Neural crest cell (in vitro differentiated cells): Measurements from ENCODE around the gene STX17. TPM values are rescaled to one million over a fixed set of nuclear protein-coding genes. Genes with fewer than 3 reads are reported as not detected.

ENCODE experiments used
- DNase-seq: peaks from one replicate; pipeline ENCODE4 v3.0.0; 2021; ENCODE audit warnings: low read depth, mixed read lengths, low spot score
- H3K27ac Mint-ChIP-seq: one replicate; pipeline ENCODE4 v1.8.0; 2021; ENCODE audit warnings: mild to moderate bottlenecking, mixed read lengths; ENCODE audit not compliant: unreplicated experiment
- H3K27me3 Mint-ChIP-seq: 2 replicates; pipeline ENCODE4 v1.8.0; 2021; ENCODE audit warnings: low read depth, mild to moderate bottlenecking, mixed read lengths
- H3K36me3 Mint-ChIP-seq: 2 replicates; pipeline ENCODE4 v1.8.0; 2021; ENCODE audit warnings: low read depth, mild to moderate bottlenecking, mixed read lengths
- H3K4me1 Mint-ChIP-seq: 2 replicates; pipeline ENCODE4 v1.8.0; 2021; ENCODE audit warnings: mixed read lengths
- H3K4me3 Mint-ChIP-seq: one replicate; pipeline ENCODE4 v1.8.0; 2021; ENCODE audit warnings: mild to moderate bottlenecking, mixed read lengths
- H3K9me3 Mint-ChIP-seq: 2 replicates; pipeline ENCODE4 v1.8.0; 2021; ENCODE audit warnings: mixed read lengths
- CTCF ChIP-seq: fragments of 200-600 bp; sonication (generic); conservative IDR thresholded peaks from 2 replicates; pipeline ENCODE4 v1.5.0; 2021; ENCODE audit warnings: antibody characterized with exemption, mild to moderate bottlenecking
- total RNA-seq: library from RNA; stranded (reverse); gene quantifications from 2 replicates; pipeline ENCODE4 v1.2.1, GENCODE V29; 2021

Gene STX17
- total RNA-seq, 1 donor from 2014 or later: 24.3 TPM

DNA sequence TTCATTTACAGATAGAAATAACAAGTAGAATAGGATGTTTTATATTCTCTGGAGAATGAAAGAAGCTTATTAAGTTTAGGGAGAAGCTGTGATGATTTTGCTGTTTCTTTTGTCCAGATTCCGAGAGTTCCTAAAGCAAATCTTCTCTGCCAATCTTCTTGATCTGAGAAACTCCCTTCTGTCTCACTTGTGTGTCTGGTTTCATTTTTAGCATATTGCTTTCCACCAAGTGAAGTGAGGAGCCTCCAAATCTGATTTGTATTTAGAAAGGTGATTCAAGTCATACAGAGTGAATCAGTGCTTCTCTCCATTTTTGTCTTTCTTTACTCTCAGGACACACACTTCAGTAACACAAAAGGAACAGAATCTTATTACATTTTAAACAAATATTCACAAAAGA, 48.4 kb downstream of the STX17 start:
- no peak for DNase-seq
- no peaks in the 10 kb centered on the region for H3K9me3 Mint-ChIP-seq
- H3K4me3 Mint-ChIP-seq: no peak overlapping the region
- no peak overlapping the region for H3K27ac Mint-ChIP-seq
- TF ChIP-seq CTCF: no peak
- no peaks in the 10 kb centered on the region for H3K27me3 Mint-ChIP-seq
- no peaks in the 10 kb centered on the region for H3K4me1 Mint-ChIP-seq
- H3K36me3 Mint-ChIP-seq: peaks cover 12% of the 10 kb centered on the region

DNA sequence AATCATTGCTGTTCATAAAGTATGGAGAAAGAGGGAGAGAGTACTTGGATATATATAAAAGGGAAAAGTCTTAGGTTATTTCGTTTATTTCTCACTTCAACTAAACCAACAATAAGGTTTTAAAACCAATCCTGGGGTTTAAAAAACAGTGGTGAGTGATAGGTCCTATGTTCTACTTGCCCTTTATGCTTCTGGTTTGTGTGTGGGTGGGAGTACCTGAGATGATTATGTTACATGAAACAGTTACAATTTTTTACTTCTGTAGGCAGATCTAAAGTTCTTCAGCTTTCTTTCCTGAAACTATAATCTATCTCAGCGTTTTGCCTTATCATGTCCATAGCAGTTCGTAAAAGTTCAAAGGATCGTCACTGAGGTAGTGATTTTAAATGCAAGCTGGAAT, 49.2 kb downstream of the STX17 start:
- Mint-ChIP-seq H3K36me3 (peaks cover 9% of the 10 kb centered on the region), H3K27ac (no peak overlapping the region), H3K27me3 (no peaks in the 10 kb centered on the region), H3K4me3 (no peak overlapping the region), H3K4me1 (no peaks in the 10 kb centered on the region), H3K9me3 (no peaks in the 10 kb centered on the region)
- no peak for DNase-seq
- TF ChIP-seq CTCF: no peak

DNA sequence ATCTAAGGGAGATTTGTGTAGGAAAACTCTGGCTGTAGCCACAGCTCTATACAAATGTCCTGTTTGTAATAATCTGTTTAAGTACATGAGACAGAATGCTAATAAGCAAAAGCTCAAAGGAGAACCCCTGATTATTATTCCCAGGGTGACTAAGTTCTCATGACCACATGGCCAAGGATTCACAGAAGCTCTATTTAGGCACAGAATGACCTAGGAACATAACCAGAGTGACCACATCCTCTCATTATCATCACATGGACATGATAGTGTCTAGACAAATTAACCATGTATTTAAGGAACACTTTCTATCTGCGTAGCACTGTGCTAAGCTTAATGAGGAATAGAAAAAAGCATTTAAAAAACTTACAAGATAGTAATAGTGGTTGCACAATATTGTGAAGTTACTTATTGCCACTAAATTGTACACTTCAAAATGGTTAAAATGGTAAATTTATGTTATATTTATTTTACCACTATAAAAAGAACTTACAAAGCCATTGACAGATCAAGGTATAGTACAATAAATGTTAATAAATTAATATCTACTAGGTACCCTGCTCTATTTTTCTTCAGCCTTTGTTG, 56.3 kb downstream of the STX17 start:
- Mint-ChIP-seq H3K4me3 (no peak overlapping the region), H3K9me3 (no peaks in the 10 kb centered on the region), H3K36me3 (no peaks in the 10 kb centered on the region), H3K27me3 (no peaks in the 10 kb centered on the region), H3K4me1 (no peaks in the 10 kb centered on the region), H3K27ac (no peak overlapping the region)
- DNase-seq: no peak
- TF ChIP-seq CTCF: no peak

DNA sequence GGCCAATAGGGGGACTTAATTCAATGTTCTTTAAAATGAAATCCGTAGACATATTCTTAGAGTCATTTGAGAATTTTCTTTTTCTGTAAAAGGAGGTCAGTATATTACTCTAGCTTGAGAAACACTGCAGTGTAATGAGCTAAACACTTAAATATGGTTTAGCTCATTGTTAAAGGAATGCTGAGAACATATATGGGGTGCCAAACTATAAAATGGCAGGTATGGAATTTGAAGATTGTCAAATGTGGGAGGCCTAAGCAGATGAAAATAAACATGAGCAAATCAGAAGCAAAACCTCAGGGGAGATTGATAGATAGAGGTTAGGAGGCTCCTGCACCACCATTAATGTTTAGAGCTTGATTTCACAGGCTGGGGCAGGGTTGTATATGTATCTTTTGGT, 57.9 kb downstream of the STX17 start:
- no peak for DNase-seq
- TF ChIP-seq CTCF: no peak
- no peak overlapping the region for H3K27ac Mint-ChIP-seq
- no peak overlapping the region for H3K4me3 Mint-ChIP-seq
- H3K4me1 Mint-ChIP-seq: no peaks in the 10 kb centered on the region
- H3K27me3 Mint-ChIP-seq: no peaks in the 10 kb centered on the region
- H3K9me3 Mint-ChIP-seq: no peaks in the 10 kb centered on the region
- H3K36me3 Mint-ChIP-seq: peaks cover 3% of the 10 kb centered on the region

DNA sequence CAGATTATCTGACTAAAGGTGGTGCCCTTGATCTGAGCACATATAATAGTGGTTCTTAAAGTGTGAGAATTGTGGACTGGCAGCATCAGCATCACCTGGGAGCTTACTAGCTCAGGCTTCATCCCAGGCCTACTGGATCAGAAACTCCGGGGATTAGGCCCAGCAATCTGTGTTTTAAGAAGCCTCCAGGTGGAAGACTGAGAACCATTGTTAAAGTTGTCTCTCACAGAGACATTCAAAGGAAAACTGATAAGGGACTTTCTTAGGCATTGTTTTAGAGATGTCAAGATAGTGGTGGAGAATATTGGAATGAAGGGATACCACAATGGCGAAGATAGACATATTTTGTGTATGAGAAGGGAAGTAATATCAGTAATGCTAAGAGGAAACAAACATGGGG, 59.5 kb downstream of the STX17 start:
- no peak for TF ChIP-seq CTCF
- no peaks in the 10 kb centered on the region for H3K9me3 Mint-ChIP-seq
- H3K27ac Mint-ChIP-seq: no peak overlapping the region
- peaks cover 3% of the 10 kb centered on the region for H3K36me3 Mint-ChIP-seq
- H3K4me3 Mint-ChIP-seq: no peak overlapping the region
- no peaks in the 10 kb centered on the region for H3K4me1 Mint-ChIP-seq
- H3K27me3 Mint-ChIP-seq: no peaks in the 10 kb centered on the region
- DNase-seq: no peak

GRCh38 chr9:99966716-99967115, 60.3 kb downstream of the STX17 start:
- Mint-ChIP-seq H3K36me3 (peaks cover 3% of the 10 kb centered on the region), H3K4me3 (no peak overlapping the region), H3K27ac (no peak overlapping the region), H3K4me1 (no peaks in the 10 kb centered on the region), H3K27me3 (no peaks in the 10 kb centered on the region), H3K9me3 (no peaks in the 10 kb centered on the region)
- TF ChIP-seq CTCF: no peak
- no peak for DNase-seq
